PC-3 (cell line): ENCODE data around the gene OR2H1. TPM values are rescaled to one million over a fixed set of nuclear protein-coding genes. Genes with fewer than 3 reads are reported as not detected.

Experiments
- ATAC-seq: fragments of 200-7000 bp; cut with Tn5 transposase; 2 replicates; pipeline ENCODE4 v1.9.1; 2020; ENCODE audit warnings: mild to moderate bottlenecking, moderate library complexity
- BruUV-seq: library from RNA; stranded (reverse); fragments of 400-500 nt; replicated peaks from 2 replicates; lab custom pipeline; 2021; lab: Mats Ljungman, UMichigan
- CTCF ChIA-PET: fragments of 300-600 bp; sonication (Branson Sonifier 250); formaldehyde crosslinking; loops from one replicate; lab custom pipeline; 2022; ENCODE audit warnings: antibody characterized with exemption; lab: Charles Lee
- POLR2A ChIA-PET: fragments of 300-600 bp; sonication (Branson Sonifier 250); formaldehyde crosslinking; loops from one replicate; lab custom pipeline; 2022; ENCODE audit warnings: antibody characterized with exemption; ENCODE audit not compliant: unreplicated experiment; lab: Charles Lee
- DNase-seq: peaks from one replicate; pipeline ENCODE4 v3.0.0-alpha.2; 2015
- H2AFZ ChIP-seq: fragments of 300-600 bp; sonication (generic); 2 replicates; pipeline ENCODE4 v1.6.0; 2016; ENCODE audit warnings: antibody characterized with exemption, low read length
- H3F3A ChIP-seq: fragments of 300-600 bp; sonication (generic); one replicate; pipeline ENCODE4 v1.6.0; 2017; ENCODE audit warnings: antibody characterized with exemption, low read length, control low read depth, mild to moderate bottlenecking; ENCODE audit not compliant: unreplicated experiment
- H3K27ac ChIP-seq: fragments of 300-600 bp; sonication (generic); 2 replicates; pipeline ENCODE4 v1.5.1; 2016; ENCODE audit warnings: mild to moderate bottlenecking, low read length
- H3K27me3 ChIP-seq: fragments of 300-600 bp; sonication (generic); 2 replicates; pipeline ENCODE4 v1.6.1; 2016; ENCODE audit warnings: low read length, mixed read lengths
- H3K36me3 ChIP-seq: fragments of 300-600 bp; sonication (generic); 2 replicates; pipeline ENCODE4 v1.6.1; 2016; ENCODE audit warnings: low read depth, mixed run types, low read length, mixed read lengths
- H3K4me1 ChIP-seq: fragments of 300-600 bp; sonication (generic); 2 replicates; pipeline ENCODE4 v1.5.1; 2016; ENCODE audit warnings: low read length; ENCODE audit not compliant: insufficient read depth
- H3K4me2 ChIP-seq: fragments of 300-600 bp; sonication (generic); 2 replicates; pipeline ENCODE4 v1.6.0; 2016; ENCODE audit warnings: low read length
- H3K4me3 ChIP-seq: fragments of 300-600 bp; sonication (generic); 2 replicates; pipeline ENCODE4 v1.5.1; 2016; ENCODE audit warnings: mild to moderate bottlenecking, low read length, mixed read lengths
- H3K79me2 ChIP-seq: fragments of 300-600 bp; sonication (generic); 2 replicates; pipeline ENCODE4 v1.6.1; 2017; ENCODE audit warnings: low read length, mixed read lengths
- H3K9ac ChIP-seq: fragments of 300-600 bp; sonication (generic); 2 replicates; pipeline ENCODE4 v1.6.0; 2016; ENCODE audit warnings: mild to moderate bottlenecking, low read length
- H3K9me2 ChIP-seq: fragments of 300-600 bp; sonication (generic); replicated peaks from 2 replicates; pipeline ENCODE4 v1.6.1; 2016; ENCODE audit warnings: mixed run types, low read length, mixed read lengths
- H3K9me3 ChIP-seq: fragments of 300-600 bp; sonication (generic); 2 replicates; pipeline ENCODE4 v1.6.1; 2016; ENCODE audit warnings: low read length, mixed read lengths
- H4K20me1 ChIP-seq: fragments of 300-600 bp; sonication (generic); 2 replicates; pipeline ENCODE4 v1.6.1; 2016; ENCODE audit warnings: low read length, mixed read lengths
- CTCF ChIP-seq: fragments of 300-600 bp; sonication (generic); conservative IDR thresholded peaks from 2 replicates; pipeline ENCODE4 v1.5.1; 2017; ENCODE audit warnings: antibody characterized with exemption, low read depth, mild to moderate bottlenecking, low read length
- EZH2 ChIP-seq: fragments of 300-600 bp; sonication (generic); IDR thresholded peaks from one replicate; pipeline ENCODE4 v1.6.1; 2017; ENCODE audit warnings: antibody characterized with exemption, mild to moderate bottlenecking, low read length; ENCODE audit not compliant: unreplicated experiment
- EZH2phosphoT487 ChIP-seq: fragments of 300-600 bp; sonication (generic); IDR thresholded peaks from 2 replicates; pipeline ENCODE4 v1.6.1; 2018; ENCODE audit warnings: mild to moderate bottlenecking, antibody characterized with exemption, low read length, borderline replicate concordance
- intact Hi-C: fragments of 100-400 bp; cut with micrococcal nuclease; formaldehyde crosslinking; loops from 2 replicates; pipeline ENCODE4 v1.9.0; 2023
- total RNA-seq: library from RNA; depleted of rRNA; stranded (reverse); fragments of >200 nt; gene quantifications from 2 replicates; pipeline ENCODE4 v1.2.3, GENCODE V29; 2014

The OR2H1 gene
- total RNA-seq, 1 experiment from 2014 or later, result not detected

GRCh38 chr6:29487660-29488059 lies 30.7 kb downstream of the OR2H1 start, which contains the start of gene MAS1L:
Gene MAS1L (minus strand): TSS chr6:29487956. CDS start chr6:29487902, 54 bp downstream.
- BruUV-seq, result no TSS peak
- no peaks in the 10 kb centered on the region for H3K4me1 ChIP-seq
- no peaks in the 10 kb centered on the region for H3K9me3 ChIP-seq
- no peaks in the 10 kb centered on the region for H4K20me1 ChIP-seq
- TF ChIP-seq EZH2 (no peak), CTCF (no peak), EZH2phosphoT487 (no peak)
- H3K4me3 ChIP-seq, result no peak within 1 kb of the TSS
- H3K4me2 ChIP-seq, result no peak within 1 kb of the TSS
- no peaks in the 10 kb centered on the region for H3F3A ChIP-seq
- intact Hi-C loops, result no loop called here
- peaks cover 12% of the 10 kb centered on the region; the same call in 1 of the 2 replicates for H3K27me3 ChIP-seq
- no peaks in the 10 kb centered on the region for H3K79me2 ChIP-seq
- no peak within 1 kb of the TSS for H3K9ac ChIP-seq
- ATAC-seq (no peak), DNase-seq (no peak)
- CTCF ChIA-PET, result no interaction called here
- no peak within 1 kb of the TSS for H3K27ac ChIP-seq
- no peaks in the 10 kb centered on the region for H3K9me2 ChIP-seq
- POLR2A ChIA-PET, result no interaction called here
- no peaks in the 10 kb centered on the region for H3K36me3 ChIP-seq
- no peak within 1 kb of the TSS for H2AFZ ChIP-seq

GRCh38 chr6:29488874-29489273 lies 31.9 kb downstream of the OR2H1 start:
- Histone ChIP-seq H3K4me1 (no peaks in the 10 kb centered on the region), H4K20me1 (no peaks in the 10 kb centered on the region), H3K27ac (no peak overlapping the region), H3K4me3 (no peak overlapping the region), H3K4me2 (no peak overlapping the region), H3F3A (no peaks in the 10 kb centered on the region), H3K27me3 (peaks cover 21% of the 10 kb centered on the region; the same call in 1 of the 2 replicates), H3K9me3 (no peaks in the 10 kb centered on the region), H3K79me2 (no peaks in the 10 kb centered on the region), H3K9me2 (no peaks in the 10 kb centered on the region), H2AFZ (no peak overlapping the region), H3K9ac (no peak overlapping the region), H3K36me3 (no peaks in the 10 kb centered on the region)
- no peak for TF ChIP-seq EZH2phosphoT487
- TF ChIP-seq CTCF, result no peak
- no peak for TF ChIP-seq EZH2
- ChIA-PET CTCF (no interaction called here), POLR2A (no interaction called here)
- no TSS peak for BruUV-seq
- DNase-seq, result no peak
- ATAC-seq, result no peak
- intact Hi-C loops, result no loop called here

- no peak overlapping the region for H3K4me2 ChIP-seq
- no peak overlapping the region for H3K4me3 ChIP-seq
- H3F3A ChIP-seq, result no peaks in the 10 kb centered on the region
- no peak overlapping the region for H2AFZ ChIP-seq
- no peaks in the 10 kb centered on the region for H3K9me3 ChIP-seq
- H3K36me3 ChIP-seq, result no peaks in the 10 kb centered on the region
- CTCF ChIA-PET, result no interaction called here
- POLR2A ChIA-PET, result no interaction called here
- H3K4me1 ChIP-seq, result no peaks in the 10 kb centered on the region
- DNase-seq, result no peak
- TF ChIP-seq EZH2 (no peak), EZH2phosphoT487 (no peak), CTCF (no peak)
- no peaks in the 10 kb centered on the region for H3K79me2 ChIP-seq
- H4K20me1 ChIP-seq, result no peaks in the 10 kb centered on the region
- peaks cover 25% of the 10 kb centered on the region; the same call in 1 of the 2 replicates for H3K27me3 ChIP-seq
- no TSS peak for BruUV-seq
- no peak overlapping the region for H3K9ac ChIP-seq
- H3K27ac ChIP-seq, result no peak overlapping the region
- H3K9me2 ChIP-seq, result no peaks in the 10 kb centered on the region
- no peak for ATAC-seq
- intact Hi-C loops, result no loop called here
Measured at GRCh38 chr6:29489286-29489685, 32.3 kb downstream of the OR2H1 start.
